Uterus (tissue), 2 donors: ENCODE measurements around the gene ECT2L.

Experiments
- CTCF ChIP-seq, 4 experiments: fragments of 200-600 bp in 2 of 4; fragments of 450-650 bp in 2 of 4; sonication (generic) in 2 of 4; IDR thresholded peaks; one replicate each; pipeline ENCODE4 v1.5.1; 2016 to 2019; ENCODE audit warnings: antibody characterized with exemption in 4 of 4, mild to moderate bottlenecking in 2 of 4, moderate library complexity in 1 of 4
- POLR2A ChIP-seq, 2 donors: fragments of 450-650 bp; IDR thresholded peaks; one replicate each; pipeline ENCODE4 v1.6.1; 2016; ENCODE audit warnings: antibody characterized with exemption in 2 of 2, mild to moderate bottlenecking in 1 of 2, moderate library complexity in 1 of 2

GRCh38 chr6:138772596-138773176 lies 23.2 kb upstream of the ECT2L start:
- TF ChIP-seq CTCF (IDR thresholded peaks at IDR 0.05) = no peak
- no peak for TF ChIP-seq POLR2A (IDR thresholded peaks at IDR 0.05)
